Left lung (tissue), 10 donors: ENCODE results near the gene GRAP2. TPM values are rescaled to one million over a fixed set of nuclear protein-coding genes. Genes with fewer than 3 reads are reported as not detected.

Experiments used
- ATAC-seq: fragments of 200-7000 bp; cut with Tn5 transposase; one replicate; pipeline ENCODE4 v1.9.1; 2020; ENCODE audit warnings: moderate library complexity
- DNase-seq, 4 donors: peaks; one replicate each; pipeline ENCODE4 v3.0.0-alpha.2; 2013 to 2020
- H3K27ac ChIP-seq, 2 donors: fragments of 200-600 bp; sonication (generic) in 1 of 2; one replicate each; pipeline versions ENCODE4 v1.5.0 to v1.8.0; 2020 to 2021
- H3K27me3 ChIP-seq, 2 donors: fragments of 200-600 bp; sonication (generic) in 1 of 2; one replicate each; pipeline versions ENCODE4 v1.5.0 to v1.8.0; 2020 to 2021
- H3K36me3 ChIP-seq, 2 donors: fragments of 200-600 bp; sonication (generic) in 1 of 2; one replicate each; pipeline versions ENCODE4 v1.5.0 to v1.8.0; 2020 to 2021
- H3K4me1 ChIP-seq, 2 donors: fragments of 200-600 bp; one replicate each; pipeline ENCODE4 v1.8.0; 2021
- H3K4me3 ChIP-seq, 2 donors: fragments of 200-600 bp; sonication (generic) in 1 of 2; one replicate each; pipeline versions ENCODE4 v1.5.0 to v1.8.0; 2020 to 2021; ENCODE audit warnings: mild to moderate bottlenecking in 1 of 2
- H3K9me3 ChIP-seq, 2 donors: fragments of 200-600 bp; sonication (generic) in 1 of 2; one replicate each; pipeline versions ENCODE4 v1.5.0 to v1.8.0; 2020 to 2021
- CTCF ChIP-seq, 2 donors: fragments of 200-600 bp; sonication (generic) in 1 of 2; IDR thresholded peaks; one replicate each; pipeline versions ENCODE4 v1.5.0 to v1.8.0; 2021; ENCODE audit warnings: antibody characterized with exemption in 2 of 2
- intact Hi-C, 2 donors: fragments of 100-400 bp; cut with DNase I; formaldehyde crosslinking; loops; one replicate each; pipeline versions ENCODE4 v1.11.2 to v1.14.2; 2022
- polyA plus RNA-seq, 6 donors: library from polyadenylated mRNA; unstranded; fragments of 120-200 nt; gene quantifications; one replicate each; pipeline ENCODE4 v1.2.1, GENCODE V29; 2013; ENCODE audit not compliant: insufficient read length in 6 of 6
- total RNA-seq, 2 donors: library from RNA; stranded (reverse); fragmentation: NEBNext Ultra II Directional; extraction: Animal tissue kit (Norgen Biotek cat#: 25700); gene quantifications; one replicate each; pipeline ENCODE4 v1.2.1, GENCODE V29; 2021
- donor health status: DM: no; HTN: yes; CAD: no.
- donor health status: DM: no; HTN: no; CAD: no.

The GRAP2 gene
- total and polyA plus RNA-seq, 8 donors: 1.5 to 3.4 (median 2.1) TPM

GRCh38 chr22:39983346-39983745 is 82.5 kb downstream of the GRAP2 start:
- Histone ChIP-seq H3K27ac (no peak overlapping the region), H3K4me3 (no peak overlapping the region), H3K27me3 (peaks cover 0 to 75% of the 10 kb centered on the region in 2 donors), H3K36me3 (no peaks in the 10 kb centered on the region), H3K9me3 (no peaks in the 10 kb centered on the region), H3K4me1 (no peaks in the 10 kb centered on the region)
- DNase-seq: no peak
- intact Hi-C loops: no loop called here
- no peak for ATAC-seq
- no peak for TF ChIP-seq CTCF (IDR thresholded peaks at IDR 0.05)

GRCh38 chr22:39984006-39984405 is 83.1 kb downstream of the GRAP2 start:
- no peak for DNase-seq
- Histone ChIP-seq H3K27me3 (peaks cover 0 to 75% of the 10 kb centered on the region in 2 donors), H3K27ac (no peak overlapping the region), H3K9me3 (no peaks in the 10 kb centered on the region), H3K4me3 (no peak overlapping the region), H3K36me3 (no peaks in the 10 kb centered on the region), H3K4me1 (no peaks in the 10 kb centered on the region)
- no peak for TF ChIP-seq CTCF (IDR thresholded peaks at IDR 0.05)
- no peak for ATAC-seq
- intact Hi-C loops: no loop called here

- Histone ChIP-seq H3K27ac (no peak overlapping the region), H3K9me3 (no peaks in the 10 kb centered on the region), H3K4me1 (no peaks in the 10 kb centered on the region), H3K4me3 (no peak overlapping the region), H3K36me3 (no peaks in the 10 kb centered on the region), H3K27me3 (peaks cover 0 to 75% of the 10 kb centered on the region in 2 donors)
- TF ChIP-seq CTCF (IDR thresholded peaks at IDR 0.05): no peak
- DNase-seq: no peak
- intact Hi-C loops: no loop called here
- no peak for ATAC-seq
Measured at GRCh38 chr22:39984746-39985145, 83.9 kb downstream of the GRAP2 start.

GRCh38 chr22:39985383-39986035 is 84.6 kb downstream of the GRAP2 start:
- H3K4me1 ChIP-seq: no peaks in the 10 kb centered on the region
- no peaks in the 10 kb centered on the region for H3K36me3 ChIP-seq
- H3K27me3 ChIP-seq: peaks cover 0 to 70% of the 10 kb centered on the region in 2 donors
- intact Hi-C loops: no loop called here
- no peak overlapping the region for H3K27ac ChIP-seq
- ATAC-seq (peak; percentile 50), DNase-seq (no peak)
- TF ChIP-seq CTCF (IDR thresholded peaks at IDR 0.05): no peak
- no peaks in the 10 kb centered on the region for H3K9me3 ChIP-seq
- H3K4me3 ChIP-seq: no peak overlapping the region

- Histone ChIP-seq H3K27me3 (peaks cover 10 to 55% of the 10 kb centered on the region in 2 donors), H3K4me3 (no peak overlapping the region), H3K27ac (no peak overlapping the region), H3K4me1 (no peaks in the 10 kb centered on the region), H3K9me3 (no peaks in the 10 kb centered on the region), H3K36me3 (no peaks in the 10 kb centered on the region)
- TF ChIP-seq CTCF (IDR thresholded peaks at IDR 0.05): no peak
- intact Hi-C loops: no loop called here
- DNase-seq (no peak), ATAC-seq (no peak)
Measured at GRCh38 chr22:39988386-39989114, 87.7 kb downstream of the GRAP2 start.
